Neural crest cell (in vitro differentiated cells): Measurements from ENCODE around the gene ANGPTL3. TPM values are rescaled to one million over a fixed set of nuclear protein-coding genes. Genes with fewer than 3 reads are reported as not detected.

Source experiments
- DNase-seq: peaks from one replicate; pipeline ENCODE4 v3.0.0; 2021; ENCODE audit warnings: low read depth, mixed read lengths, low spot score
- H3K27ac Mint-ChIP-seq: one replicate; pipeline ENCODE4 v1.8.0; 2021; ENCODE audit warnings: mild to moderate bottlenecking, mixed read lengths; ENCODE audit not compliant: unreplicated experiment
- H3K27me3 Mint-ChIP-seq: 2 replicates; pipeline ENCODE4 v1.8.0; 2021; ENCODE audit warnings: low read depth, mild to moderate bottlenecking, mixed read lengths
- H3K36me3 Mint-ChIP-seq: 2 replicates; pipeline ENCODE4 v1.8.0; 2021; ENCODE audit warnings: low read depth, mild to moderate bottlenecking, mixed read lengths
- H3K4me1 Mint-ChIP-seq: 2 replicates; pipeline ENCODE4 v1.8.0; 2021; ENCODE audit warnings: mixed read lengths
- H3K4me3 Mint-ChIP-seq: one replicate; pipeline ENCODE4 v1.8.0; 2021; ENCODE audit warnings: mild to moderate bottlenecking, mixed read lengths
- H3K9me3 Mint-ChIP-seq: 2 replicates; pipeline ENCODE4 v1.8.0; 2021; ENCODE audit warnings: mixed read lengths
- total RNA-seq: library from RNA; stranded (reverse); gene quantifications from 2 replicates; pipeline ENCODE4 v1.2.1, GENCODE V29; 2021
- TF ChIP-seq, protein P1 (sequence below): fragments of 200-600 bp; sonication (generic); conservative IDR thresholded peaks from 2 replicates; pipeline ENCODE4 v1.5.0; 2021; ENCODE audit warnings: antibody characterized with exemption, mild to moderate bottlenecking

Gene ANGPTL3
- total RNA-seq, 1 donor from 2014 or later: not detected

DNA sequence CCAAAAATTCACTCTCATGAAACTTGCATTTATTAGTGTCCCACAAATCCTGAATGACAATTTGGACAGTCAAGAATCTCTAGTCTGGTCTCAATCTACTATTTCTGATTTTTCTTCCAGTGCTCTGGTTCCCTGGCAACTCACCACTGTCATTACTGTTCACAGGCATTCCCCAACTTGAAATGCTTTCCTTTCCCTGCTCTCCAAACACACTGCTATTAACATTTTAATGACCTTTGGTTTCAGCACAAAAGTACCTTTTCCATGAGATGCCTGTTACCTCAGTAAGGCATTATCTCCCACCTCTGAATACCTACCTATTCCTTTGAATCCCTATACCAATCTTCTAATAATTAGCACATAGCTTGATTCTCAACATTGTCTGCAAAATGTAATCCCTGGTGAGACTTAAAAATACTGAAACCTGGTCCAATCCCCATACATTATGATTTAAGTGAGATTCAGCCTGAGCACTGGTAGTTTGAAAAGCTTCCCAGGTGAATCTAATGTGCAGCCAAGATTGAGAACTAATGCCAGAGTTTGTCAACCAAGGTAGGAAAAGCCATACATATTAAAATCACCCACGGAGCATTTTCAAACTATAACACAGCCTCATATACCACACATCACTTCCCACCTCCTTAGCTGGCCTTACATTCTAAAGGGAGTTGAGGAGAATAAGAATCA is 11.7 kb upstream of the ANGPTL3 start:
- Mint-ChIP-seq H3K27ac (peak overlapping the region; percentile 0), H3K27me3 (no peaks in the 10 kb centered on the region), H3K36me3 (peaks cover 40% of the 10 kb centered on the region), H3K9me3 (peaks cover 3% of the 10 kb centered on the region), H3K4me3 (no peak overlapping the region), H3K4me1 (peaks cover 5% of the 10 kb centered on the region)
- no peak for DNase-seq
- TF ChIP-seq, protein P1, sequence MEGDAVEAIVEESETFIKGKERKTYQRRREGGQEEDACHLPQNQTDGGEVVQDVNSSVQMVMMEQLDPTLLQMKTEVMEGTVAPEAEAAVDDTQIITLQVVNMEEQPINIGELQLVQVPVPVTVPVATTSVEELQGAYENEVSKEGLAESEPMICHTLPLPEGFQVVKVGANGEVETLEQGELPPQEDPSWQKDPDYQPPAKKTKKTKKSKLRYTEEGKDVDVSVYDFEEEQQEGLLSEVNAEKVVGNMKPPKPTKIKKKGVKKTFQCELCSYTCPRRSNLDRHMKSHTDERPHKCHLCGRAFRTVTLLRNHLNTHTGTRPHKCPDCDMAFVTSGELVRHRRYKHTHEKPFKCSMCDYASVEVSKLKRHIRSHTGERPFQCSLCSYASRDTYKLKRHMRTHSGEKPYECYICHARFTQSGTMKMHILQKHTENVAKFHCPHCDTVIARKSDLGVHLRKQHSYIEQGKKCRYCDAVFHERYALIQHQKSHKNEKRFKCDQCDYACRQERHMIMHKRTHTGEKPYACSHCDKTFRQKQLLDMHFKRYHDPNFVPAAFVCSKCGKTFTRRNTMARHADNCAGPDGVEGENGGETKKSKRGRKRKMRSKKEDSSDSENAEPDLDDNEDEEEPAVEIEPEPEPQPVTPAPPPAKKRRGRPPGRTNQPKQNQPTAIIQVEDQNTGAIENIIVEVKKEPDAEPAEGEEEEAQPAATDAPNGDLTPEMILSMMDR: no peak

DNA sequence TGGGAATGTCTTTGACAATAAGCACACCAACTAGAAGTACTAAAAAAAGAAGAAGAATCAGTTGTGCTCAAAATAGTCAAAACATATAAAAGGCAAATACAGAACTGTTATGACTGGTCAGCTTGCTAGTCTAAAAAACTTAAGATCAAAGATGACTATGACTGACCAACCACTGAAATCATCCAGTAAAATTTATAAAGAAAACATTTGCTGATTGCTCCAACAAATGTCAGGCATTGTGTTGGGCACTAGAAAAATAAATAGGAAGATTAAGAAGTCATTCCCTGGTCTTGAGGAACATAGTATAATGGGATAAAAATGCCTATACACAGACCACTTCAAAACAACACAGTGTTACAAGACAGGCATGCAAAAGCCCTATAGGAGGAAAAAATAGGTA is 9.3 kb upstream of the ANGPTL3 start:
- H3K27ac Mint-ChIP-seq: no peak overlapping the region
- no peak overlapping the region for H3K4me3 Mint-ChIP-seq
- H3K36me3 Mint-ChIP-seq: peaks cover 30% of the 10 kb centered on the region
- H3K27me3 Mint-ChIP-seq: no peaks in the 10 kb centered on the region
- no peaks in the 10 kb centered on the region for H3K9me3 Mint-ChIP-seq
- DNase-seq: no peak
- TF ChIP-seq, protein P1: no peak
- H3K4me1 Mint-ChIP-seq: peaks cover 5% of the 10 kb centered on the region

DNA sequence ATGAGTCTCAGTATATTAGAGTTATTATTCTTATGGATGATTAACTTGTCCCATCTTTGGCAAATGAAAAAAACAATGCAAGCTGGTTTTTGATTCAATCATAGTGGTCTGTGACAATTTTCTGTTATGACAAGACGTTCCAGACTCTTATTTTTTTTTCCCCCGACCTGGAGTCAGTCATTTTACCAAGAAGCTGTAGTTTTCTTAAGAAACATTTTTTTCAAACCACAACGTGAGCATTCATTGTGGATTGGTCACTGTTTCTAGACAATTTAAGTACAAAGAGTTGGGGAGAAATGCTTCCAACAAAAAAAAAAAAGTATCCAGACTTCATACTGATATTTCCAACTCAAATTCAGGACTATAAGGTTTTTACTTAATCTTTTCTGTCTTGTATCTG is 8.0 kb upstream of the ANGPTL3 start:
- Mint-ChIP-seq H3K27me3 (no peaks in the 10 kb centered on the region), H3K4me3 (no peak overlapping the region), H3K36me3 (peaks cover 29% of the 10 kb centered on the region), H3K9me3 (no peaks in the 10 kb centered on the region), H3K4me1 (peaks cover 5% of the 10 kb centered on the region), H3K27ac (no peak overlapping the region)
- no peak for DNase-seq
- TF ChIP-seq, protein P1: no peak

DNA sequence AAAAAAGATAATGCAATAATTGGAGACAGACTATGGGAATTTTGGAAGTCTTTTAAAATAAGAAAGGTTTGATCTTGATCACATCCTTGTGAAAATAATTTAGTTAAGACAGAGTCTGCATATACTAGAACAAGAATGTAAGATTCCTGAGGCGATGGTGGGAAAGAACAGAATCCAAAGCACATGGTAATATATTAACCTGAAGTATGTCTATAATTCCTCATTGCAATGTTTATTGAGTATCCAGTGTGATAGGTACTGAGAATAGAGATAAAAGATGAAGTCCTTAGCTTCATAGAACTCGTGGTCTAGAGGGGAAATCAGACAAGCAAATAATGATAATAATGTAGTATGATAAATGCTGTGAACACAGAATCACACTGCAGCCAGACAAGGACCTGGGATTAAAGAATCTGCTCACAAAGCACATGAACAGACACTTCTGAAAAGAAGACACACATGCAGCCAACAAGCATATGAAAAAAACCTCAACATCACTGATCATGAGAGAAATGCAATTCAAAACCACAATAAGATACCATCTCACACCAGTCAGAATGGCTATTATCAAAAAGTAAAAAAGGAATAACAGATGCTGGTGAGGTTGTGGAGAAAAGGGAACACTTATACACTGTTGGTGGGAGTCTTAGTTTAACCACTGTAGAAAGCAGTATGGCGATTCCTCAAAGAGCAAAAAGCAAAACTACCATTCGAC is 6.9 kb upstream of the ANGPTL3 start:
- peaks cover 22% of the 10 kb centered on the region for H3K36me3 Mint-ChIP-seq
- no peak for DNase-seq
- no peaks in the 10 kb centered on the region for H3K27me3 Mint-ChIP-seq
- peaks cover 3% of the 10 kb centered on the region for H3K4me1 Mint-ChIP-seq
- no peaks in the 10 kb centered on the region for H3K9me3 Mint-ChIP-seq
- TF ChIP-seq, protein P1: no peak
- H3K27ac Mint-ChIP-seq: no peak overlapping the region
- no peak overlapping the region for H3K4me3 Mint-ChIP-seq

DNA sequence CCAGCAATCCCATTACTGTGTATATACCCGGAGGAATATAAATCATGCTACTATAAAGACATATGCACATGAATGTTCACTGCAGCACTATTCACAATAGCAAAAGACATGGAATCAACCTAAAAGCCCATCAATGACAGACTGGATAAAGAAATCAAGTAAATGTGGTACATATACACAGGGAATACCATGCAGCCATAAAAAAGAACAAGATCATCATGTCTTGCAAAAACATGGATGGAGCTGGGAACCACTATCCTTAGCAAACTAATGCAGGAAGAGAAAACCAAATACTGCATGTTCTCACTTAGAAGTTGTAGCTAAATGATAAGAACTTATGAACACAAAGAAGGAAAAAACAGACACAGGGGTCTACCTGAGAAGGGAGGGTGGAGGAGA is 6.4 kb upstream of the ANGPTL3 start:
- Mint-ChIP-seq H3K36me3 (peaks cover 18% of the 10 kb centered on the region), H3K27me3 (no peaks in the 10 kb centered on the region), H3K4me1 (no peaks in the 10 kb centered on the region), H3K9me3 (no peaks in the 10 kb centered on the region), H3K27ac (no peak overlapping the region), H3K4me3 (no peak overlapping the region)
- DNase-seq: no peak
- TF ChIP-seq, protein P1: no peak
